ENCODE data around the gene IPO11. TPM values are rescaled to one million over a fixed set of nuclear protein-coding genes. Genes with fewer than 3 reads are reported as not detected.

Gene IPO11
- total RNA-seq, 1 donor from 2014 or later: 30.3 TPM

DNA sequence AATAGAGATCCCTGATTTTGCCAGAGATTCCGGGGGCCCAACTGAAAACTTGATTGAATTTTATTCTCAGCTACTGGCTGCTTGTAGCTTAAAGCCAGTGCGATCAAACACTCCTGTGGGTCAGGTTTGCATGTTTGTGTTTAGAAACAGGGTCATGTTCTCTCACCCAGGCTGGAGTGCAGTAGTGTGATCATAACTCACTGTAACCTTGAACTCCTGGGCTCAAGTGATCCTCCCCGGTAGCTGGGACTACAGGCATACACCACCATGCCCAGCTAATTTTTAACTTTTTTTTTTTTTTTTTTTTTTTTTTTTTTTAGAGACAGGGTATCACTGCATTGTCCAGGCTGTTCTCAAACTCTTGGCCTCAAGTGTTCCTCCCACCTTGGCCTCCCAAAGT lies 232.7 kb downstream of the IPO11 start:
- Histone ChIP-seq H3K4me3 (no peak overlapping the region), H3K4me1 (peaks cover 5% of the 10 kb centered on the region), H3K36me3 (no peaks in the 10 kb centered on the region), H3K27ac (replicated peaks) (no peak overlapping the region), H3K27me3 (ENCODE audit: low read depth) (no peaks in the 10 kb centered on the region), H3K9me3 (replicated peaks) (no peaks in the 10 kb centered on the region)
- DNase-seq: no peak
- TF ChIP-seq, protein P1, sequence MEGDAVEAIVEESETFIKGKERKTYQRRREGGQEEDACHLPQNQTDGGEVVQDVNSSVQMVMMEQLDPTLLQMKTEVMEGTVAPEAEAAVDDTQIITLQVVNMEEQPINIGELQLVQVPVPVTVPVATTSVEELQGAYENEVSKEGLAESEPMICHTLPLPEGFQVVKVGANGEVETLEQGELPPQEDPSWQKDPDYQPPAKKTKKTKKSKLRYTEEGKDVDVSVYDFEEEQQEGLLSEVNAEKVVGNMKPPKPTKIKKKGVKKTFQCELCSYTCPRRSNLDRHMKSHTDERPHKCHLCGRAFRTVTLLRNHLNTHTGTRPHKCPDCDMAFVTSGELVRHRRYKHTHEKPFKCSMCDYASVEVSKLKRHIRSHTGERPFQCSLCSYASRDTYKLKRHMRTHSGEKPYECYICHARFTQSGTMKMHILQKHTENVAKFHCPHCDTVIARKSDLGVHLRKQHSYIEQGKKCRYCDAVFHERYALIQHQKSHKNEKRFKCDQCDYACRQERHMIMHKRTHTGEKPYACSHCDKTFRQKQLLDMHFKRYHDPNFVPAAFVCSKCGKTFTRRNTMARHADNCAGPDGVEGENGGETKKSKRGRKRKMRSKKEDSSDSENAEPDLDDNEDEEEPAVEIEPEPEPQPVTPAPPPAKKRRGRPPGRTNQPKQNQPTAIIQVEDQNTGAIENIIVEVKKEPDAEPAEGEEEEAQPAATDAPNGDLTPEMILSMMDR (IDR thresholded peaks at IDR 0.05; ENCODE audit: borderline replicate concordance): no peak
- intact Hi-C loops (cut with micrococcal nuclease): no loop called here

DNA sequence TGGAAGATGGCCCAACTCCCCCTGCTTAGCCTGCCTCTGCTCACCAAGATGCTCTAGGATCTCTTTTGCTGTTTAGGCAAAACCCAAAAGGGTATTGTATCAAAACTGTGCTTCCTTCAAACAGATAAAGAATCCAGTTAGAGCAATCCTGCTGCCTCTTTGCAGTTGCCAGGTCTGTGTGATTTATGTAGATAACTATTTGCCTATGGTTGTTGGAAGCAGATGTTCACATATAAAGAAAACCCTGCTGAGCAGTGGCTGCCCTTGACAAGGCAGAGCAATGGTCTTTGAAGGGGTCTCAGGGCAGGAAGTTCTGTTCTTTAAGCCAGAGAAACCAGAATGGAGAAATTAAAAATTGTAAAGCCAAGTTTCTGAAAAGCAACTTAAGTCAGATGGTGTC lies 234.7 kb downstream of the IPO11 start:
- no peak for DNase-seq
- Histone ChIP-seq H3K4me3 (no peak overlapping the region), H3K9me3 (replicated peaks) (no peaks in the 10 kb centered on the region), H3K27ac (replicated peaks) (no peak overlapping the region), H3K27me3 (ENCODE audit: low read depth) (no peaks in the 10 kb centered on the region), H3K36me3 (no peaks in the 10 kb centered on the region), H3K4me1 (peaks cover 5% of the 10 kb centered on the region)
- intact Hi-C loops (cut with micrococcal nuclease): no loop called here
- TF ChIP-seq, protein P1 (IDR thresholded peaks at IDR 0.05; ENCODE audit: borderline replicate concordance): no peak

GRCh38 chr5:62649025-62649424 lies 236.5 kb downstream of the IPO11 start:
- no peak for DNase-seq
- no peak overlapping the region for H3K4me3 ChIP-seq
- H3K27ac ChIP-seq (replicated peaks): no peak overlapping the region
- no peaks in the 10 kb centered on the region for H3K27me3 ChIP-seq (ENCODE audit: low read depth)
- no peaks in the 10 kb centered on the region for H3K9me3 ChIP-seq (replicated peaks)
- peaks cover 5% of the 10 kb centered on the region for H3K4me1 ChIP-seq
- intact Hi-C loops (cut with micrococcal nuclease): no loop called here
- TF ChIP-seq, protein P1 (IDR thresholded peaks at IDR 0.05; ENCODE audit: borderline replicate concordance): no peak
- no peaks in the 10 kb centered on the region for H3K36me3 ChIP-seq

GRCh38 chr5:62649476-62650113 lies 237.0 kb downstream of the IPO11 start:
- peaks cover 5% of the 10 kb centered on the region for H3K4me1 ChIP-seq
- H3K27ac ChIP-seq (replicated peaks): no peak overlapping the region
- no peaks in the 10 kb centered on the region for H3K9me3 ChIP-seq (replicated peaks)
- H3K36me3 ChIP-seq: no peaks in the 10 kb centered on the region
- DNase-seq: no peak
- H3K27me3 ChIP-seq (ENCODE audit: low read depth): no peaks in the 10 kb centered on the region
- intact Hi-C loops (cut with micrococcal nuclease): no loop called here
- TF ChIP-seq, protein P1 (IDR thresholded peaks at IDR 0.05; ENCODE audit: borderline replicate concordance): no peak
- H3K4me3 ChIP-seq: no peak overlapping the region

- no peak overlapping the region for H3K27ac ChIP-seq (replicated peaks)
- no peaks in the 10 kb centered on the region for H3K27me3 ChIP-seq (ENCODE audit: low read depth)
- H3K4me3 ChIP-seq: no peak overlapping the region
- no peaks in the 10 kb centered on the region for H3K36me3 ChIP-seq
- intact Hi-C loops (cut with micrococcal nuclease): no loop called here
- H3K9me3 ChIP-seq (replicated peaks): no peaks in the 10 kb centered on the region
- TF ChIP-seq, protein P1 (IDR thresholded peaks at IDR 0.05; ENCODE audit: borderline replicate concordance): no peak
- peaks cover 5% of the 10 kb centered on the region for H3K4me1 ChIP-seq
- no peak for DNase-seq
These were observed 237.6 kb downstream of the IPO11 start for GRCh38 chr5:62650197-62650596.
